ENCODE measurements around the gene DEDD2.

DNA sequence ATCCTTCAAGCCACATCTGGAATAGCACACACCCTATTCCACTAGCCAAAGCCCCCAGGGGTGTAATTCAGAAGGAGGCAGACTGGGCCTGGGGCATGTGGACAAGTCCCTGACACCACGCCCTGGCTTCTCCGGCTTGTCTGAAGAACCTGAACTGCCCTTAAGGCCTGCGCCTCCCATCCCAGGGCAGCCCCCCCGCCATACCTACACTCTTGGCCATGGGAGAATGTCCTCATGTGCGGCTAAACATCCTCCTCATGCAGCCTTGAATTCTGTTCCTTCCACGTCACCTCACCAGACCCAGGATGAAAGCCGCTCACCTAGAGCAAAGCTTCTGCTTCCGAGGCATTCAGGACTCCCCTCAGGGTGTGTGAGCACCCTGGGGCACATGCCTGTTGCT is 60.9 kb downstream of the DEDD2 start:
- TF ChIP-seq, protein P1, sequence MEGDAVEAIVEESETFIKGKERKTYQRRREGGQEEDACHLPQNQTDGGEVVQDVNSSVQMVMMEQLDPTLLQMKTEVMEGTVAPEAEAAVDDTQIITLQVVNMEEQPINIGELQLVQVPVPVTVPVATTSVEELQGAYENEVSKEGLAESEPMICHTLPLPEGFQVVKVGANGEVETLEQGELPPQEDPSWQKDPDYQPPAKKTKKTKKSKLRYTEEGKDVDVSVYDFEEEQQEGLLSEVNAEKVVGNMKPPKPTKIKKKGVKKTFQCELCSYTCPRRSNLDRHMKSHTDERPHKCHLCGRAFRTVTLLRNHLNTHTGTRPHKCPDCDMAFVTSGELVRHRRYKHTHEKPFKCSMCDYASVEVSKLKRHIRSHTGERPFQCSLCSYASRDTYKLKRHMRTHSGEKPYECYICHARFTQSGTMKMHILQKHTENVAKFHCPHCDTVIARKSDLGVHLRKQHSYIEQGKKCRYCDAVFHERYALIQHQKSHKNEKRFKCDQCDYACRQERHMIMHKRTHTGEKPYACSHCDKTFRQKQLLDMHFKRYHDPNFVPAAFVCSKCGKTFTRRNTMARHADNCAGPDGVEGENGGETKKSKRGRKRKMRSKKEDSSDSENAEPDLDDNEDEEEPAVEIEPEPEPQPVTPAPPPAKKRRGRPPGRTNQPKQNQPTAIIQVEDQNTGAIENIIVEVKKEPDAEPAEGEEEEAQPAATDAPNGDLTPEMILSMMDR (IDR thresholded peaks at IDR 0.05 in 8 of 11, conservative IDR thresholded peaks at IDR 0.05 in 3 of 11), result no peak
- TF ChIP-seq POLR2A (IDR thresholded peaks at IDR 0.05) (no peak), POLR2AphosphoS5 (IDR thresholded peaks at IDR 0.05) (no peak)

Data from spleen (tissue), 7 donors.